ENCODE measurements around the gene MLST8. TPM values are rescaled to one million over a fixed set of nuclear protein-coding genes. Genes with fewer than 3 reads are reported as not detected.

The MLST8 gene
- total RNA-seq, 2 experiments from 2014 or later, result 70.0 to 70.7 TPM

DNA sequence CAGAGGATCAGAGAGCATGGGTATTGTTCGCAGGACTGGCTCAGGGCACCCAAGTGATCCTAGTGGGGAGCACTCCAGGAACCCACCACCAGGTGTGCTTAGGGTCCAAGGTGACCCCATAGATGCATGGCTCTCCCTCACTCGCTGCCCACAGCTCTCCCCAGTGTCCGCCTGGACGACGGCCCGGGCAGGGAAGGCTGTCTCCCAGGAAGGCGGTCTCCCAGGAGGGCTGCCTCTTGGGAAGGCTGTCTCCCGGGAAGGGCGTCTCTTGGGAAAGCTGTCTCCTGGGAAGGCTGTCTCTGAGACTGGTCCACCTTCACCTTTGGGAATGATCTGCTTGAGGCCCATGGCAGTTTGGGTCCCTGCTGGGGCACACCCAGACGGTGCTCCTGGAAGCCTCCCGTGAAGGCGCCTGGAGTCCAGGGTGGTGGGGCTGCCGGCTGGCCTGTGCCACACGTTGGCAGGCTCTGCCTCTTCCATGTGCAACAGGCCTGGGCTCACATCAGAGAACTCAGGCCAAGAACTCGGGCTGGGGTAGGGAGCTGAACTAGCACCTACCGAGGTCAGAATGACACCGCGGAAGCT, 41.1 kb downstream of the MLST8 start:
- TF ChIP-seq, protein P1, sequence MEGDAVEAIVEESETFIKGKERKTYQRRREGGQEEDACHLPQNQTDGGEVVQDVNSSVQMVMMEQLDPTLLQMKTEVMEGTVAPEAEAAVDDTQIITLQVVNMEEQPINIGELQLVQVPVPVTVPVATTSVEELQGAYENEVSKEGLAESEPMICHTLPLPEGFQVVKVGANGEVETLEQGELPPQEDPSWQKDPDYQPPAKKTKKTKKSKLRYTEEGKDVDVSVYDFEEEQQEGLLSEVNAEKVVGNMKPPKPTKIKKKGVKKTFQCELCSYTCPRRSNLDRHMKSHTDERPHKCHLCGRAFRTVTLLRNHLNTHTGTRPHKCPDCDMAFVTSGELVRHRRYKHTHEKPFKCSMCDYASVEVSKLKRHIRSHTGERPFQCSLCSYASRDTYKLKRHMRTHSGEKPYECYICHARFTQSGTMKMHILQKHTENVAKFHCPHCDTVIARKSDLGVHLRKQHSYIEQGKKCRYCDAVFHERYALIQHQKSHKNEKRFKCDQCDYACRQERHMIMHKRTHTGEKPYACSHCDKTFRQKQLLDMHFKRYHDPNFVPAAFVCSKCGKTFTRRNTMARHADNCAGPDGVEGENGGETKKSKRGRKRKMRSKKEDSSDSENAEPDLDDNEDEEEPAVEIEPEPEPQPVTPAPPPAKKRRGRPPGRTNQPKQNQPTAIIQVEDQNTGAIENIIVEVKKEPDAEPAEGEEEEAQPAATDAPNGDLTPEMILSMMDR (IDR thresholded peaks at IDR 0.05), result no peak
- POLR2A ChIA-PET, result interaction anchor here (1.2 kb wide), 1 partner anchor 20 kb away, joined by 3 read pairs; no protein-coding TSS in a partner anchor
- ATAC-seq (no peak), DNase-seq (no peak)
- intact Hi-C loops (cut with micrococcal nuclease), result no loop called here
- peaks cover 18% of the 10 kb centered on the region for H3K36me3 Mint-ChIP-seq (ENCODE audit: low read depth)
- H3K27me3 Mint-ChIP-seq, result no peaks in the 10 kb centered on the region
- H3K4me1 Mint-ChIP-seq (ENCODE audit: low read depth), result peaks cover 5% of the 10 kb centered on the region
- no peaks in the 10 kb centered on the region for H3K9me3 Mint-ChIP-seq
- no peak overlapping the region for H3K27ac Mint-ChIP-seq
- CTCF ChIA-PET, result interaction anchor here (1.1 kb wide), 1 partner anchor 11 kb away, joined by 3 read pairs; no protein-coding TSS in a partner anchor
- no peak overlapping the region for H3K4me3 Mint-ChIP-seq

DNA sequence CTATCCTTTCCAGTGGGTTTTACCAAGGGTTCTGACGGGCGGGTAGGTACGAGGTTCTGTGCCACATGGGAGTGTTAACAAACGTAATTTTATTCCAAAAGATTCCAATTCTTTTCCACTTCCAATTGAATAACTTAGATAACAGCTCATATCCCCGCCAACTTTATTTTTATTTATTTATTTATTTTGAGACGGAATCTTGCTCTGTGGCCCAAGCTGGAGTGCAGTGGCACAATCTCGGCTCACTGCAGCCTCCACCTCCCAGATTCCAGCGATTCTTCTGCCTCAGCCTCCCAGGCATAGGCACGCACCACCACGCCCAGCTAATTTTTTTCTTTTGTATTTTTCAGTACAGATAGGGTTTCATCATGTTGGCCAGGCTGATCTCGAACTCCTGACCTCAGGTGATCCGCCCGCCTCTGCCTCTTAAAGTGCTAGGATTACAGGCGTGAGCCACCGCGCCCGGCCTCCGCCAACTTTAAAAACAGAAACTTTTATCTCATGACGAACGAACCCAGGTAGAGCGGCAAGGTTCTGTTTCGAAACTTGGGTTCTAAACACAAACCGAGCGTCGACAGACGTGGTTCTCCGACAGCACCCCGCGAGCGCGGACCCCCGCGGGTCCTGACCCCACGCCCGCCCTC, 45.5 kb downstream of the MLST8 start:
- CTCF ChIA-PET, result interaction anchor here (0.9 to 3.1 kb wide), 4 partner anchors 12 to 56 kb away, joined by 4 to 24 read pairs (median 10); partner anchors contain the start of gene CASKIN1

DNA sequence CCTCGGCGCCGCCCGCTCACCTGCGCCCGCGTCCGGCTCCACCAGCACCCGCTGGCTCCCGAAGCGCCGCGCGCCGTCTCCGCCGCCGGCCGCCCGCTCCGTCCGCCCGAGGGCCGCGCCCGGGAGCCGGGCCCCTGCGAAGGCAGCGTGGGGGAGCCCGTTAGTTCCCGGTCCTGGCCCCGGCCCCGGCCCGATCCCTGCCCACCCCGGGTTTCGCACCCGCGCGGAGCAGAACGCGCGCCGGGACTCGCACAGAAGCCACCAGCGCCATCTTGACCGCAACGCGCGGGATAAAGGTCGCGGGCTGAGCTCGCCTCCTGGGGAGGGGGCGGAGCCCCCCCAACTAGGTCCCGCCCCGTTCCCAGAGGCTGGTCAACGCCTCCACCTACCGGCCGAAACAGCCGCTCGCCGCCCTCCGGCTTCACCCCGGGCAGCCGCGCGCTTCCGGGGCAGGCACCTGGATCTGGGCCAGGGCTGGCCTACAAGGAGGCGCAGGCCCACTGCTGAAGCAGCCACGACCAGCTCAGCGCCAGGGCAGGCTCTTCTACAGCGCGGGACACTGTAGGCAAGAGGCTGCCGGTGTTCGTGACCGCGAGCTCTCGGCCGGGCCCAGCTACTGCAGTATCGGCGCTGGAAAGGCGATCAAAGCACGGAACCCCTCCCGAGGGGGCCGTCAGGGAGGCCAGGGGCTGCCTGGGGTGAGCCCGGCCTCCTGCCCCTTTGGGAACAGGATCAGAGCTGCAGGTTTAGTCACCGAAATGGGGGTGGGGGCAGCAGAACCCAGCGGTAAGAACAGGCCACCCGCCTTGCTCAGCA, 46.2 kb downstream of the MLST8 start, which contains the start of gene ECI1:
Gene ECI1, minus strand, starts transcription at position 292 of the 816 bp plus-strand sequence. Its CDS starts 21 bp downstream, at position 271.
- TF ChIP-seq, protein P1 (IDR thresholded peaks at IDR 0.05), result peak; percentile 41
- intact Hi-C loops (cut with micrococcal nuclease), result no loop called here
- no peaks in the 10 kb centered on the region for H3K9me3 Mint-ChIP-seq
- DNase-seq, result peak; percentile 87
- H3K4me3 Mint-ChIP-seq, result peak within 1 kb of the TSS; percentile 88
- ChIA-PET CTCF (interaction anchor here (0.6 to 3.1 kb wide), 6 partner anchors 12 to 249 kb away, joined by 3 to 24 read pairs (median 6); partner anchors contain the start of gene CASKIN1), POLR2A (interaction anchor here (0.6 to 3.8 kb wide), 31 partner anchors 9 to 645 kb away, joined by 3 to 59 read pairs (median 5); partner anchors contain the start of genes BRICD5, CCNF, DNASE1L2 and PGP)
- H3K4me1 Mint-ChIP-seq (ENCODE audit: low read depth), result peaks cover 14% of the 10 kb centered on the region
- no peaks in the 10 kb centered on the region for H3K27me3 Mint-ChIP-seq
- peak; percentile 91 for ATAC-seq
- H3K27ac Mint-ChIP-seq, result peak within 1 kb of the TSS; percentile 91
- H3K36me3 Mint-ChIP-seq (ENCODE audit: low read depth), result peaks cover 37% of the 10 kb centered on the region

More for the DNA sequence above, 45.5 kb downstream of the MLST8 start:
- DNase-seq (peak; percentile 70), ATAC-seq (no peak)
- Mint-ChIP-seq H3K4me1 (ENCODE audit: low read depth) (peaks cover 14% of the 10 kb centered on the region), H3K27ac (peak overlapping the region; percentile 91), H3K4me3 (peak overlapping the region; percentile 88), H3K9me3 (no peaks in the 10 kb centered on the region), H3K36me3 (ENCODE audit: low read depth) (peaks cover 33% of the 10 kb centered on the region), H3K27me3 (no peaks in the 10 kb centered on the region)
- TF ChIP-seq, protein P1 (IDR thresholded peaks at IDR 0.05), result no peak
- POLR2A ChIA-PET, result interaction anchor here (0.8 to 3.8 kb wide), 21 partner anchors 9 to 646 kb away, joined by 3 to 59 read pairs (median 5); partner anchors contain the start of genes BRICD5, DNASE1L2, RNPS1 and TRAF7
- intact Hi-C loops (cut with micrococcal nuclease), result no loop called here

DNA sequence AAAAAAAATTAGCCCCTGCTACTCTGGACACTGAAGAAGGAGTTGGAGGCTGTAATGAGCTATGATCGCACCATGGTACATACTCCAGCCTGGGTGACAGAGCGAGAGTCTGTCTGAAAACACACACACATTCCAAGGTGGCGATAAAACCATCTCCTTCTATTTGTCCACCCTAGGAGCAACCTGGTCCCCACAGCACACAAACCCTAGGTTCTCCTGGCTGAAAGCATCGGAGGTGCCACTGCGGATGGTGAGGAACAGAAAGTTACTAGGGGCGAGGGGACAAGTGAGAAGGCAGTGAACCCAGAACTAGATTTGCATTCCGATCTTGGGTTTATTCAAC, 47.5 kb downstream of the MLST8 start:
- Mint-ChIP-seq H3K36me3 (ENCODE audit: low read depth) (peaks cover 46% of the 10 kb centered on the region), H3K9me3 (no peaks in the 10 kb centered on the region), H3K4me1 (ENCODE audit: low read depth) (peaks cover 14% of the 10 kb centered on the region), H3K4me3 (peak overlapping the region; percentile 7), H3K27ac (peak overlapping the region; percentile 49), H3K27me3 (no peaks in the 10 kb centered on the region)
- ATAC-seq, result no peak
- intact Hi-C loops (cut with micrococcal nuclease), result no loop called here
- ChIA-PET CTCF (interaction anchor here (1.1 to 3.1 kb wide), 4 partner anchors 10 to 248 kb away, joined by 3 to 24 read pairs (median 10); partner anchors contain the start of gene CASKIN1), POLR2A (interaction anchor here (0.6 to 3.8 kb wide), 13 partner anchors 9 to 272 kb away, joined by 3 to 59 read pairs (median 7); partner anchors contain the start of genes DNASE1L2, PGP and TRAF7)
- TF ChIP-seq, protein P1 (IDR thresholded peaks at IDR 0.05), result no peak
- DNase-seq, result no peak
